HG02973 (cell line): Measurements from ENCODE around the gene GNAZ.

Experiments
- ATAC-seq: cut with Tn5 transposase; IDR thresholded peaks from one replicate; pipeline ENCODE4 v1.9.1; 2021; ENCODE audit warnings: moderate library complexity; ENCODE audit not compliant: unreplicated experiment

GNAZ gene

DNA sequence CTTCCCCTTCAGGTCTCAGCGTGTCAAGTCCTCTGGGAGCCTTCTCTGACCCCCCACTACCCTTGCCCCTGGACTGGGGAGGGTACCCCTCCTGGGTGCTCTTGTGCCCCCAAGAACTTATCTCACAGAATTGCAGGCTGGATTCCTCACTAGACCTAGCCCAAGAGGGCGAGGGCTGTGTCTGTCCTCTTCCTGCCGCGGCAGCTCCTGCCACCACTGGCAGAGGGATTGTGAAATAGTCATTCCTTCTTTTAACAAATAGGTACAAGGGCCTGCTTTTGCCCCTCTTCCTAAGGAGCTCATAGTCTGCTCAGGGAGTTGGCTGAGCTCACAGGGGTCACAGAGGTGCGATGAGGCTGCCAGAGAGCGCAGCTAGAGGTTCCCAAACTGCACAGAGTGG, 80.4 kb downstream of the GNAZ start:
- no peak for ATAC-seq

DNA sequence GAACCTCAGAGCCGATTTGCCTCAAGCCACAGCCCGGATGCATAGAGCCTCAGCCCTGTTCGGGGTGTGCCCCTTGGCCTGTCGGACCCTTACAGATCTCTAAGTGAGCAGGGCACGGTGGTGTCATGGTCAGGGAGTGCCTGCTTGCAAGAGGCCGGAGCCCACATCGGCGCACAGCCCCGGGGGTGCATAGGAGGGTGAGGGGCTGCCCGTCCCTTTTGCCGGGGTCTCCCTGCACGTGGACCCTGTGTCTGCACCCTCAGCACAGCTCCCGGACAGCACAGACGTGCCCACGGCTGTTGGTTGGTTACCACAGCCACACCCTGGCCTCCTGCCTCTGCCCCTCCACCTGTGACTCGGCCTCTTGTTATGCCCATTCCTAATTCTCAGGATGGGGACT, 81.5 kb downstream of the GNAZ start:
- no peak for ATAC-seq

DNA sequence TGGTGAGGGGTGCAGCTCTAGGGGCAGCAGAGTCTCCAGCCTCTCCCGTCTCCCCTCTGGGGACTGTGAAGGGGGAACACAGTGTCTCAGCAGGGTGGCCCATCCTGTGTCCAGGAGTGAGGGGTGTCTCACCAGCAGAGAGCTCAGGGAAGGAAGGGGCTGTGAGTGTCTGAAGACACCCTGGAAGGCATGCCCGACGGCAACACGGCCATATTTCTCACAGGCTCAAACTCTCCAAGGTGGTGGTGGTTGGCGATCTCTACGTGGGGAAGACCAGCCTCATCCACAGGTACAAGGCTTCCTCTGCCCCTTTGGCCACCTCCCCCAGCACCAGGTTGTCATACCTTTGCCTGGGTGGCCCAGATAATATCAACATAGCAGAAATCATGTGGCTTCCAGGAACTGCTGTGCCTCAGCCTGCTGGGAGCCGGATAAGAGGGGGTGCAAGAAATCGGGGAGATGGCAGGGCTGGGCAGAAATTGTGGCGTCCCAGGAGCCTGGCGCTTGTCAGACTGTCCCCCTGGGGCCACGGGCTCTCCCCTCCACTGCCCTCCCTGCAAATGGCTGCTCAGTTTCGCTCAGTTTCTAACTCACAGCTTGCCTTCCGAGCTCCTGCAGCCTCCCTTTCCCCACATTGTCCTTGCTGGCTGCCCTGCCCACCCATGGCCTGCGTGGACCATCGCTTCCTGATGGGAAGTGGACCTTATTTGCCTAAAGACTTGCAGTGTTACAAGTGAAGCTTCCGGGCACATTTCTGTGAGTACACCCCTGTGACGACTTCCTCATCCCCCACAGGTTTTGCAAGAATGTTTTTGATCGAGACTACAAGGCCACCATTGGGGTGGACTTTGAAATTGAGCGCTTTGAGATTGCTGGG, 82.2 kb downstream of the GNAZ start:
- no peak for ATAC-seq

DNA sequence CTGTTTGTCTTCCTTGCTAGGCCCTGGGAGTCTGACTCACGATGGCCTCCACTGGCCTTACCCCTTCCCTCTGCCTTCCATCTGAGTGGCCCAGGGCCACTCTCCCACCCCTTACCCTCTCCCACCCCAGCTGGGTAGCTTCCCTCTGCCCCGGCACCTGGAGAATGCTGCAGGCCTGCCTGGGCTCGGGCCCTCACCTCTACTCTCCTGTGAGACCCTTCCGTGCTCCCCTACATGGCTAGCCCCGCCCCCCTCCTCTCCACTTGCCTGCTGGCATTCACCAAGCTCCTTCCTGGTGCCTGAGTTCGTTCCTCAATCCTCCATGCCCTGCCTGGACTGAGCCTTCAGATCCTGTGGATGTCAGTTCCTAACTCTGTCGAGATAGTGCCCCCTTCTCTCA, 83.7 kb downstream of the GNAZ start:
- no peak for ATAC-seq

DNA sequence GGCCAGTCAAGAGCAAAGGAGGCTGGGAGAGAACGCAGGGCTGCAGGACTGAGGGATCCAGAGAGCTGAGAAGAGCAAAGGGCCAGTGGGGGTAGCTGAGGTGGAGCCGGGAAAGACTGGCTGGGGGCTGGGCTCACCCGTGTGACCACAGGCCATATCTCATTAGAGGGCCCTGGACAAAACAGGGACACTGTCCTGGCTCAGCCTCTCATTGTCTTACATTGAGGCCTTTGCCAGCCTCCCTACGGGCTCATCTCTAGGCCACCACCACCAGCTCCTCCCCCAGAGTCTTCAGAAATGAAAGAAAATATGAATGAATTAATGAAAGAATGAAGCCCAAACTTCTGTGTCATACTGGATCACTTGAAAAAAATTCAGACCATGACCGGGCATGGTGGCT, 84.1 kb downstream of the GNAZ start:
- ATAC-seq, result no peak

DNA sequence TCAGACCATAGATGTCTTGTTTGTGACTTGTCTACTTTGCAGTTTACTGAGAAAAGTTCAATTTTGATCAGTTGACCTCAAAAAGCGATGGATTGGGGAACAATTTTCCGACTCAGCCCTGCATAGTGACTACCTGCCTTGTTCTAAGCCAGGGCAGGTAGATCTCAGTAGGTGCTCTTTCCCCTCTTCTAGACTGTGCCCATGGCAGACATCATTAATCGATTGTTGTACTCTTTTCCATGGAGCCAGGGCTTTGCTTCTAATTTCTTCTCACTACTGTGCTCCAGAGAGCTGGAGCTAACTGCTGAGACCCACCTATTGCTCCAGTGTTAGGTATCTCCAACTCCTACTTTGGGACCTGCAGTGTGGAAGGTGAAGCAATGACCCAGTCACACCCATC, 84.8 kb downstream of the GNAZ start:
- no peak for ATAC-seq

DNA sequence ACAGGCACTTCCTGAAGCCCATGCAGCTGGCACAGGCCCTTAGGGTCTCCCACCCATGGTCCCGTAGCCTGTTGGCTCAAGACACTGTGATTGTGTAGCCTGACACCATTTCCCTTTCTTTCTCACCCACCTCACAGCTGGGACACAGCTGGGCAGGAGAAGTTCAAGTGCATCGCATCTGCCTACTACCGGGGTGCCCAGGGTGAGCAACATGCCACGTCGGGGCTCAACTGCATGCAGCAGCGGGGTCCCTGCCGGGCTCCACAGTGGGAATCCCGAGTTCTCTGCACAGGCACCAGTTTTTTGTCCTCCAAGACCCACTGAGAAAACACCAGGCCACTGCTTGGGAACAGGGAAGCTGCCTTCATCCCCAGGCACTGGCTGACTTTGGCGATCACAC, 85.5 kb downstream of the GNAZ start:
- no peak for ATAC-seq

DNA sequence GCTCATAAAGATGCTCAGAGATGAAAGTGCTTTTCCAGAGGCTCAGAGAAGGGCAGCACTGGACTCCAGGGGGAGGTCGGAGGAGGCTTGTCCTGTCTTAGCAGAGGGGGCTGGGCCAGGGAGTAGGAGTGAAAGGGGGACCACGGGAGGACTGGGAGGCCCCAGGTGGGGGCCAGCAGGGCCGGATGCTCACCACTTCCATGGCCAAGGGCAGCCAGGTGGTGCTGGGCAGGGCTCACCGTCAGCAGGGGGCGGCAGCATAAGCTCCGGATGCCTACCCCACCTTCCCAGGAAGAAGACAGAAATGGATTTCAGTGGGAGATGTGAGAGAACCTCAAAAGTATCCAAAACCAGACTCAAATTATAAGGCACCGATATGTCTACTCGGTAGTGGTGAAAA, 86.0 kb downstream of the GNAZ start:
- ATAC-seq, result no peak

DNA sequence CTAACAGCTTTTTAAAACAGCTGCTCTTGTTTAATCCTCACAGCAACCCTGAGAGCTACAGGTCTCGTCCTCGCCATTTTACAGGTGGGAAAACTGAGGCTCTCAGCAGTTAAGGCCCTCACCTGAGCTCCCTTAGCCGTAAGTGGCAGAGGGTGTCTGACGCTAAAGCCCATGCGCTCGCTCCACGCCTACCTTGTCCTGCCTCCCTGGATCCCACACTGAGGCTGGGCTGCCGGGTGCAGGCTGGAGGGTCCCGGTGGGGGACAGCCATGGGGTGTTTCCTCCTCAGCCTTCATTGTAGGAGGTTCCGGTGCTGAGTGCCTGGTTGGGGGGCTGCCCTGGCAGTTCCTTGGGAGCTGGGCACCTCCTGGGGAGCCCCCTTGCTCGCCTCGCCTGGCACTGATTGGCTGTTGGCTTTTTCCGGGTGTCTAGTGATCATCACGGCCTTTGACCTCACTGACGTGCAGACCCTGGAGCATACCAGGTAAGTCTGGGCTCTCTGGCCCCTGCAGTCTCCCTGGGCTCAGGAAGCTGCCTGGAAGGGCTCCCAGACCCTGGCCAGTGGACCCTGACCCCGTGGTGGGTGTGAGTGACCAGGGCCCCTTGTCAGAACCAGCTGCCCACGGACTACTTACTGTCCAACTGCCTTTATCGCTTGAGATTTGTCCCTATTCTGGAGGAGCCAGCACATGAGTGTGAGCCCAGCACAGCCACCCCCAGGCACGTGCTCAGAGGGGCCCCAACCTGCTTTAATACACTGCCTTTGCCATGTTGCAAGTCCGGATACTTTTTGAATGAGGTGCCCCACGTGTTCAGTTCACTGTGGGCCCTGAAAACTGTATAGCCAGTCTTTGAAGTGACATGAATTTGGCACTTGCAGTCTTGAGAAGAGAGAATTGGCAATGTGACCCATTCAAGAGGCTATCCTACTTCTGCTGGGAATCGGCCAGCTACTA, 87.5 kb downstream of the GNAZ start:
- ATAC-seq, result no peak

DNA sequence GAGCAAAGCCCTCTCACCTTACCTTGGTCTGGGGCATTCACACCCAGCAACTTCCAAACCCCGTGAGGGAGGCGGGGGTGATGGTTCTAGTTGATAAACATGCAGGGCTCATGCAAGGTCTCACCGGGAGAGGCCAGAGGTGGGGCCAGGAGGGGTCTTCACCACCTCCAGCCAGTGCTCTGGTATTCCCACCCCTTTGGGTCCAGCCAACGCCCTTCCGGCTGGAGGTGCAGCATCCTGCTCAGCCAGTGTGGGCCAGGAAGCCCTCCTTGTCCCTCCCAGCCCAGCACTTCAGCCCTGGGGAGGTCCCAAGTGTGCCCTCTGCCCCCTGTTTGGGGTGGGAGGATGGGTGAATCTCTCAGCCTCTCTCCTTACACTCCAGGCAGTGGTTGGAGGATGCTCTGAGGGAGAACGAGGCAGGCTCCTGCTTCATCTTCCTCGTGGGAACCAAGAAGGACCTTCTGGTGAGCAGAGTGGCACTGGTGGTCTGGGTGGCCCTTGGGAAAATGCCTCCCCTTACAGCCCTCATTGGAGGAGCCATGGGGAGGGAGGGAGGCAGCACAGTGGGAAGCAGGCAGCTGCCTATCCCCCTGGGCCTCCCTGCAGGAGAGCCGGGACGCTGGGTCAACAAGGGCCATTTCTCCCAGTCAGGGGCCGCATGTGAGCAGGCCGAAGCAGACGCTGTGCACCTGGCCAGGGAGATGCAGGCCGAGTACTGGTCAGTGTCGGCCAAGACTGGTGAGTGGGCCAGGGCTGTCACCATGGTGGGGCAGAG, 88.4 kb downstream of the GNAZ start:
- no peak for ATAC-seq

DNA sequence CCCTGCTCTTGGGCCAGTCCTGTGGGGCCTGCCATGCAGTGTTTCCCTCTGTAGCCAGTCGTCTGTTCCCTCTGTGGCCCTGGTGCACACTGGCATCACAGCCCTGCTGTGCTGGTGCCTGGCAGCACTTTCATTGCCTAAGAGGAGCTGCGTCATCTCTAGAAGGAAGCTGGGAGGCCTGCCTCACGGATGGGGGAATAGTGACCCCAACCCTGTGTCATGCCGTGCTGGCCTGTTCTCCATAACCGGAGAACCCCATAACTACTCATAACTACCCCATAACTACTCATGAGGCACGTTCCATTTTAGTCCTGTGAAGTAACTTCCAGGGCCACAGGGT, 88.9 kb downstream of the GNAZ start:
- no peak for ATAC-seq

DNA sequence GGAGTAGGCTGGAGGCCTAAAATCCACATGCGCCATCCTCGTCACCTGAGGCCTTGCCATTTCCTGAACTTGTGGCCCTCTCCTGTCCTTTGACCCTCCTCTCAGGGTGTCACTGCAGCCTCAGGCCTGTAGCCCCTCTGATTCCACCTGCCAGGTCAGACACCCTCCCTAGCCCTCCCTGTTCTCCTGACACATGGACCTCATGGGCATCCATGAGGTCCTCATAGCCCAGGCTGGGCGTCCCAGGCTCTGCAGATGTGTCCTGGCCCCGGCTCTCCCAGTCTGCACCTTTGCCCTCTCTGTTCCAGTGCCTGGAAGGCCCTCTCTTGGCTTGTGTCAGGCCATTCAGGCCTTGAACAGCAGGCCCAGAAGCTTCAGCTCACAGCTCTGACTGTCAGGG, 90.7 kb downstream of the GNAZ start:
- ATAC-seq, result no peak

DNA sequence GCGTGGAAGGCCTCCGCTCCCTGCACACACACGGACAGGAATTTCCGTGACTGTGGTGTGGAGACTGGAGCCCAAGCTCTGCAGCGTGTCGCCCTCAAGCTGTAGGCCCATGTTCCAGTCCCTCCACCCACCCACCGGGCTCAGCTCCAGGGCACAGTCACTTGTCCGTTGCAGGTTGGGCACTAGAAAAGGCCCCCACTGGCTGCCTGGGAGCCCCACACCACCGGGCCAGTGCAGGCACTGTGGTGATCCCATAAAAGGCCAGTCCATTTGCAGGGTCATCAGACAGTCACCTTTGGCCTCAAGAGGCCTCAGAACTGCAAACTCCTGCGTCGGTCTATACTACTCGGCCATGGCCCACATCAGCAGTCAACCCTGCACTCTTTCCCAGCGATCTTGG, 91.3 kb downstream of the GNAZ start:
- ATAC-seq, result no peak

DNA sequence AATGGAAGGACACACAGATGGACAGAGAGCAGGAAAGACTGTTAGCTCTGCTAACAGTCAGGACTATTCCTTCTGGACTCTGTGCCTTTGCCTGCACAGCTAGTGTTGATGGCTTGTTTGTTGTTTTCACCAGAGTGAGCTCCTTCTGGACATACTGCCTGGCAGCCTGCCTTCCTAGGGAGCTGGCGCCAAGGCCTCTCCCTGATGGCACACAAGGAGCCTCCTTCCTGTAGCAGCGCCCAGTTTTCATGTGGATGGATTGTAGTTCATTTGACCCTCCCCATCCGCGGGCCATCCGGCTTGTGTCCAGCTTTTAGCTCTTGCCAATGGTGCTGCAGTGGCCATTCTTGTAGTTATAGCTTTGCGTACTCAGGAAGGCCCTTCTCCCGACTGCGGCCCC, 93.3 kb downstream of the GNAZ start:
- ATAC-seq, result no peak

DNA sequence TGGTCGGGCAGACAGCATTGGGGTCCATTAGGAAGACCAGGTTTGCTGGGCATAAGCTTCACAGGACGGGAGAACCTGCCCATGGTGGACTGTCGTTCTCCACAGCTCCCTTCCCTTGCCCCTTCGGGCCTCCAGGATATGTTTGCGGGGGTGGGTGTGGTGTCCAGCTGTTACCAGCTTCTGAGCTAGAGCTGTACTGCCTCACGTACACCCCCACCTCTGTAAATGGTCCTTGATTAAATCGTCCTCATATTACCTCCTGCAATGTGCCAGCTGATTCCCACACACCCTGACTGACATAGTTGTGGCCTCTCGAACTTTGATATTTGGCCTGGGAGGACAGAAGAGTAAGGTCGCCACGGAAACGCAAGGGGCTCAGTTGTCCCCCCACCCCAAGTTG, 93.8 kb downstream of the GNAZ start:
- no peak for ATAC-seq

DNA sequence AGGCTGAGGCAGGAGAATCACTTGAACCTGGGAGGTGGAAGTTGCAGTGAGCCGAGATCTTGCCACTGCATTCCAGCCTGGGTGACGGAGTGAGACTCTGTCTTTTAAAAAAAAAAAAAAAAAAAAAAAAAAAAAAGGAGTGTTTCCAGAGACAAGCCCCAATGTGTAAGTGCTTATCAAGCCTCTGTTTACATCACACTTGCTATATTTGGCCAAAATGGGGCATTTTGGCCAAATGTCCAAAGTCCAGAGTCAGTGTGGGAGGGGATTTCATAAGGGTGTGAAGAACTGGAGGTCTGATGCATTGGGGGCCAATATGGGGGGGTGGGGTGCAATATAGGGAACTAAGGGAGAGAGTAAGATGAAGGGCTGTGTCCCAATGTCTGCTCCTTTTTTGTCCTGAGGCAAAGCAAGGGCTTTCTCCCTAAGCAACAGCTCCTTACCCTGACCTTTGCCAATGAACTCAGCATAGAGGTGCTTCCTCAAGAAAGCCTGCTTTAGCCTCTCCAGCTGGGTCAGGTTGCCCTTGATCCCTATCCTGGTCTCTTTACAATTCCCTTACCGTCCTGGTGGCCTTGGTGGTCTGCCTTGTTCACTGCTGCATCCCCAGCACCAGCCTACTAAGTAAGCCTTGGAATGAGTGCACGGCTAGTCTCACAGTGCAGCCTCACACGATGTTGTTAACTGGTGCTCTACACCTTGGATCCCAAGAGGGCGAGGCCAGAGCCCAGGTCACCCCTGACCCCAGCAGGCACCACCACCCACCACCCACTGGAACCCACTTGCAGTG, 95.9 kb downstream of the GNAZ start:
- no peak for ATAC-seq

DNA sequence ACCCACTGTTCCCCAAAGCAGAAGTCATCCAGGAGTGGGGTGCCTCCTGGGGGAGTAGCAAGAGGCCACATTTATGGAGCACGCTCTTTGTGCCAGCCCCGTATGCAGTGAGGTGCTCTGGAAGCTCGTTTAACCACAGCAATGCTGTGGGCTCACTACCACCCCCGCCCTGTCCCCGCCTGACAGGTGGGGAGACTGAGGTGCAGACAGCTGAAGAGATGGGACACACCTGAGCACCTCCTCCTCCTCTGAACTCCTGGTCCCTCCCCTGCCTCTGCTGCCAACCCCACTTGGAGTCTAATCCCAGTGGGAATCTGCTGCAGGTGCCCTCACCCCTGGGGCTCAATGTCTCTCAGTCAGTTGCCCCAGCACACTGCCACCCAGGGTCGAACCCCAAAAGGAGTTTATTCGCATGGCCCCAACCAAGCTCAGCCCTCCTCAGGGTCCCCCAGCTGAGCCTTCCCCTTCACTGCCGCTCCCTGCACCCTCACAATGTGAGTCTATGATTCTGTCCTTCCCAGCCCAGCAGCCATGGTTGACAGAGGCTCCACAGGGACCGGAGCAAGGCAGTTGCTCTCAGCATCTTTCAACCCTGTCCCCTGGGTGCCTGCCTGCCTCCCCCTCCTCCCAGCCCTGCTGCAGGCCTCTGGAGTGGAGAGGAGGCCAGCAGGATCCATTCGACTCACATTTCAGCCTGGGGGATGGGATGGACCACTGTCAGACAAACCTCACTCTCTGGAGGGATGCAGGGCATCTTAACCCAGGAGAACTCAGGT, 96.7 kb downstream of the GNAZ start:
- ATAC-seq, result no peak

DNA sequence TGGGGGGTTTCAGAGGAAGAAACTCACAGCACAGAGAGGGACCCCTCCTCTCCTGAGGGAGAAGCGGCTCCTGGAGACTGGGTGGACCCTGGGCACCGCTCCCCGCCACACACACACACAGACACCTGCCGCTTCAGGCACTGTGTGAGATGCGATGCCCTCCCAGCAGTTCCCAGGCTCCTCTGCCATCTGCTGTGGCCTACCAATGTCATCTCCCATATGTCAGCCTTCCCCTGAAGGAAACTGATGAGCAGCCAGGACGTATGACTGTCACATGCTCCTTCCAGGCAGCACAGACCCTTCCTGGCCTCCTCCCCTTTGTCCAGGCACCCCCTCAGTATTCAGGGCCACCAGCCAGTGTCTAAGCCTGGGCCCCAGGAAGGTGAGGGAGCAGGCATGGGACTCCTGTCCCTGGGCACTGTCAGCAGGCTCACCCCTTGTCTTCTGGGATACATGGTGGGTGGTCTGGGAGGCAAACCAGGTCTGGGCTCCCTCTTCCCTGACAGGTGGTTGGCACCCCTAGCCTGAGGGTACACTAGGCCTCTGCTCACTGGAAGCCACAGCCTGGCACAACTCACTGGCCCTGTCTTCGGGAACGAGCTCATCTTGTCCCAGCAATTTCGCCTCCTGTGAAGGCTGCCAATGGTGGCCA, 98.2 kb downstream of the GNAZ start:
- no peak for ATAC-seq

DNA sequence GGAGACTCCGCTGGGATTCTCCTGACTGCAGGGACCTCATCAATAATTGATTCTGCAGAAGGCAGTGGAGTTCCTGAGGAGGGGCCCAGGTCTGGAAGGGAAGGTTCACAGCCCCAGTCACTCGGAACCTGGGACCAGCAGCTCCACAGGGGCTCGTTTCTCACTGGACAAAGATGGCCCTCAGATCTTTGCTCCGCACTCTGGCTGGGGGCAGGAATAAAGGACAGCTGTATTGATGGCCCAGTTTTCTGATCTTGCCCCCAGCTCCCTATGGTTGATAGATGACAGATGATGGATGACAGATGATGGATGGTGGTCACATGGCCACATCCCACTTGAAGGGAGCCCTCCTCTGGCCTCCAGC, 98.7 kb downstream of the GNAZ start:
- ATAC-seq, result no peak
